Stimulated activated CD4-positive, alpha-beta T cell treated with anti-CD3 and anti-CD28 coated beads, TNF-alpha, amount 100 ng/mL, for 1 hour (primary cell): ENCODE results near the gene AEBP1.

Experiments
- DNase-seq, 3 donors: peaks; one replicate each; pipeline ENCODE4 v3.0.0-alpha.2; 2020; ENCODE audit warnings: low read depth in 3 of 3, low spot score in 1 of 3

AEBP1 gene

DNA sequence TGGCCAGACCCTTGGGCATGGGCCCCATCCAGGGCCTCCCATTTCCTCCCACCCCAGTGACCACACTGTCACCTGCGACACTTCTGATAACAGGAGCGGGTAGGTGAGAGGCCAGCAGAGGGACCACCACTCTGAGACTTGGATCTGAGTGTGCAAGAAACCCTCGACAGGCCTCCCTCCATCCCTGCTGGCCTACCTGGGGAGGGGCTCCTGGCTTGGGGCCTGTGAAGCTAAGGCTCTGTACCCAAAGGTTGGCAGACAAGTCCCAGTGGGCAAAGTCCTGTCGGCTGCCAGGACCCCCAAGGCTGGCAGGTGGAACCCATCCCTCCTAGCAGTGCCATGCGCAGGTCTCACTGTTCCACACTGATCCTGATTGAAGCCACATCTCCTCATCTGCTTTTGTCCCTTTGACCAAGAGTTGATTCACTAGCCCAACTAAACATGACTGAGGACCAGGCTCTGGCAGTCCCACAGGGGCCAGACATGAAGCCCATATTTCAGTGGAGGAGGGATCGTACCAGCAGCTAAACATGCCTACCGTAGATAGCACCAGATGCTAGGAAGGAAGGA lies 37.6 kb upstream of the AEBP1 start:
- DNase-seq, result no peak

DNA sequence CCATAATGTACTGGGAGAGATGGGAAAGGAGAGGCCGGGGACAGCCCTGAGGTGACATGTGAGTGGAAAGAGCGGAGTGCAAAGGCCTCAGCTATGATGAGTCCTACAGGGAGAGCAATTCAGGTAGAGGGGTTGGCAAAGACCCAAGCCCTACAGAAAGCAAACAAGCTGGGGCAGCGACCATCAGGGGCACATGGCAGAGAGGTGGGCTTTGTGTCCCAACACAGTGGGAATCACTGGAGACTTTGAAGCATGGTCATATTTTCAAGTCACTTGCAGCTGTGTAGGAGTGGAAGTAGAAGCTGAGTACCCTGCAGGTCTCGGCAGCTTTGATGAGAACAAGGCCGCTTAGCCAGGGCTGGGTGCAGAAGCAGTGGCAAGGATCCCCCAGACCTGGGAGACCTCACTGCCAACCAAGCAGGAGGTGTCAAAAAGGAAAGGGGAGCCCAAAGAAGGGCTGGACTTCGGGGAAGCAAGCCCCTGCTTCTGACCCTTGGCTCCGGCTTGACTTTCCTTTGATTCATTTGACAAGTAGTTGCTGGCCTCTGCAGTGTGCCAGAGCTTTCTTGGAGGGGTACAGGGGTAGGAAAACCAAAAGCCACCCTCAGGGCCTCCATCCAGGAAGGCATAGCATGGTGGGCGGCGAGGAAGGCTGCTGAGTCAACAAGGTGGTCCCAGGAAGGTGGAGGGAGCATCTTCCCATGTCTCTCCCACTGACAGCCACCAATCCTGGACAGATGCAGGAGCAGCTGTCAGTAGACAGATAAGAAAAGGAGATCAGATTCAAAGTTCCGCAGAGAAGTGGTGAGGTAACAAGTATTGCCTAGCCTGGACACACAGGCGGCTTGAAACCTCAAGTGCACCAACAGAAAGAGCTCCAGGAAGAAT lies 36.8 kb upstream of the AEBP1 start:
- DNase-seq, result no peak

DNA sequence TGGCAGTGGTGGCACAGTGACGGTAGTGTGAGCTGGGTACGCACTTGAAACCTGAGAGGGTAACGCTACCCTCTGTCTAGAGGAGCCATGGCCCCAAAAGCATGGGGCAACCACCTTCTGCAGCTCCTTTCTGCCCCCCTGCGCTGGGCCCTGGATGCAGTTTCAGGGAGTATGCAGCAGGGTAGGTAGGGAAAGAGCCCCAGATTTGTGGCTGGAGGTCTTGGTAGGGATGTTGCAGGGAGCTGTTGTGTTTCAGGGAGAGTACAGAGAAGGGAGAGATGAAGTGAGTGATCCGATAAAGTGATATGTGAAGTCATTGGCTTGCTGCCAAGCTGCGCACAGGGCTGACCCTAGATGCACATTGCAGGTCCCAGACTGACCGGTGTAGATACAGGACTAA lies 36.1 kb upstream of the AEBP1 start:
- no peak for DNase-seq

DNA sequence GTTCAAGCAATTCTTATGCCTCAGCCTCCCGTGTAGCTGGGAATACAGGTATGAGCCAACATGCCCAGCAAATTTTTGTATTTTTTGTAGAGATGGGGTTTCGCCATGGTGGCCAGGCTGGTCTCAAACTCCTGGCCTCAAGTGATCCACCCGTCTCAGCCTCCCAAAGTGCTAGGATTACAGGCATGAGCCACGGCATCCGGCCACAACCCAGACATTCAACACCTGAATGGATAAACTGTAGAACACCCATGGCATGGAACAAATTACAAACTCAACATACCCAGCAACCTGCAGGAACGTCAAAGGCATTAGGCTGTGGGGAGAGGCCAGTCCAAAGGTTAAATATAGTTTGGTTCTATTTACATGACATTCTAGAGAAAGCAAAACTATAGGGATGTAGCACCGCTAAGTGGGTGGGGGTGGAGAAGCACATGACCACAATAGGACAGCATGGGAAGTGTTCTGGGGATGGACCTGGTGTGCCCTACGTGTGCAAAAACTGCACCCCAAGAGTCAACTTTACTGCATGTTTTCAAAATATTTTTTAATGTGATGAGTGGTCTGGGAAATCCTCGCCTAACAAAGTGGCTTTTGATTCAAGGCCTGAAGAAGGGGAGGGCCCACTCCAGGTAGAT lies 32.3 kb upstream of the AEBP1 start:
- DNase-seq, result no peak

DNA sequence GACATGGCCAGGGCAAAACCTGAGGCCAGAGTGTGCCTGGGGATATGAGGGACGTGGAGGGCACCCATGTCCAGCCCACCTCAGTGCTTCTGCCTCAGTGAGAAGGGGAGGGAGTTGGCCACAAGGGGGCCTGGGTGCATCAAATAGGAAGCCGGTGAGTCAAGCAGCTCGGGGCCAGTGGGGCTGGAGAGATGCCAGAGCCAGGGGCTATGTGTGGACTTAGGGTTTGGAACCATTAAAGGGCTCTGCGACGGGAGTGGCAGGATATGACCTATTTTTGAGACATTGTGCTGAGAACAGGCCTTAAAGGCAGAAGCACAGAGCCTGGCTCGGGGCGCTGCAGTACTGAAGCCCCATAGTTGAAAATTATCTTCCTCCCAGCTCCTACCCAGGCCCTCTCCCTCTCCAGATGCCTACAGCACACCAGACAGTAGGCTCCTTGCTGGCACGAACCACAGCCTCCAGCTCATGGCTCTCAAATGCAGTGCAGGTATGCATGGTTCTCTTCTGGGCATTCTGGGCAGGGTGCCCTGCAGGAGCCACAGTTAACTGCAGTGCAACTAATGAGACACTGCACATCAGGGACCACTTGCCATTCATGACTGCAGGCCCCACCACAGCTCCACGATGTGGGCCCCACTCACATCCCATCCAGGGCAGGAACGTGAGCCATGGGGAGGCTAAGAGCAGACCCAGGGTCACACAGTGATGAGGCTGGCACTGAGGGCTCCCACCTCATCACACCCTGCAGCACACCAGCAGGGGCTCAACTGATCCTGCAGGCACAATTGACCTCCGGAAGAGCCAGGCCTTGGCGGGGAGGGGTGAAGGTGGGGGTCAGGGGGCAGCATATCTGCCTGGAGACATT lies 31.5 kb upstream of the AEBP1 start:
- no peak for DNase-seq

DNA sequence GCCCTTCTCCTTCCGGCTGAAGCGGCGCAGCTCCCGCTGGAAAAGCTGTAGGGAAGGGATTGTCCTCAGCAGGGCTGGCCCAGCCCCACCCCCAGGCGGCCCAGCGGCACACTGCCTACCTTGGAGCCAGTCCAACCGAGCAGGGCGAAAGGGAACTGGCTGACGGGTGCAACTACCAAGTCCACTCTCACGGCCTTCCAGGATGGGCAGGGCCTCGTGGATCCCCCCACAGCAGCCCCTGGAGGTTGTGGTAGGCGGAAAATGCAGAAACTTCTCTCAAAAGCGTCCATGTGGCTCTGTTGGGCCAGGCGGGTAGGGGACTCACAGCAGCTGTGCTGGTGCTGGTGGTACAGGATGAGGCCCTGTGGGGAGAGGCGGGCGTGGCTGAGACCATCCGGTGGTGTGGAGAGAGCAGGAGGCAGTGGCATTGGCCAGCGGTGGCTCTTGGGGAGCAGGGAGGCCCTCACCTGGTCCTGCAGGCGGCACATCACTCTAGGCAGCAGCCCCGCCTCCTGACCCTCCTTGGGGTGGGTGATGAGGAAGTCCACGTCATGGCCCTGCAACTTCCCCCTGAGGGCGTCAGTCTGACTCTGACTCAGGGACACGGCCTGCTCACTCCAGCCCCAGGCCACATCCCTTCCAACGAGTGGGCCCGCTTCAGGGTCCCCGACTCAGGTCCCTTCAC lies 30.3 kb upstream of the AEBP1 start:
- DNase-seq, result no peak

DNA sequence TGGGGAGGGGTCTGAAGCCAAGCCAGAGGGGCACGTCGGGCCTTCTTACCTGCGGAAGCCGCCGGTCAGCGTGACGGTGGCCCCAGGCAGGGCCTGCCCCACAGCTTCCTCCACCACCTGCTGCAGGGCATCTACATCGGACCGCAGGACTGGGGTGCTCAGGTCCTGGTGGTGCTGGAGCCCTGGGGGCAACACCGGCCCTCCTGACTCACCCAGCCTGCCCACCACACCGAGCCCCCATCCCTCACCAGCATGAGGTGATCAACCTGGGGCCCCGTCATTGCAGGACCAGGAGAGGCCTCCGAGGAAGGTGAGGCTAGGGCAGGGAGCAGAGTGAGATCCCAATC lies 29.8 kb upstream of the AEBP1 start:
- no peak for DNase-seq

DNA sequence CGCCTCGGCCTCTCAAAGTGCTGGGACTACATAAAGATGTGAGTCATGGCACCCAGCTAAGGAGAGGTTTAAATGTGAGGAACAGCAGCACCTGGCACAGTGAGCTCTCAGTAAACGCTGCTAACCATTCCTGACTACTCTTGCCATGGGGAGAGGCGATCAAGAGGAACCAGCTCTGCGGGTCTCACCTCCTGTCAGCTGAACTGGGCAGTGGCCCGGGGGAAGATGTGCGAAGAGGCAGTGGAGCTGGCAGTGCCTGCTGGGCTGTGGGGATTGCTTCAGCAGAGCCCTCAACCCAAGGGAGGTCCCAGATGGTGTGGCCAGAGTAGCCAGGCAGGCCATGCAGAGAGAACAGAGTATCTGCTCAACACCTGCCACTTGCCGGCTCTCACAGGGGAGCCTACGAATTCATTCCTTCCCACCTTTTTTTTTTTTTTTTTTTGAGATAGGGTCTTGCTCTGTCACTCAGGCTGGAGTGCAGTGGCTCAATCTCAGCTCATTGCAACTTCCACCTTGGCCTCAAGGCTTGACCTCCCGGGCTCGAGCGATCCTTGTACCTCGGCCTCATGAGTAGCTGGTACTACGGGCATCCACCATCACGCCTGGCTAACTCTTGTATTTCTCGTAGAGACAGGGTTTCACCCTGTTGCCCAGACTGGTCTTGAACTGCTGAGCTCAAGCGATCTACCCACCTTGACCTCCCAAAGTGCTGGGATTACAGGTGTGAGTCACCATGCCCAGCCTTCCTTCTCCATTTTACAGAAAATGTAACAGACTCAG lies 28.7 kb upstream of the AEBP1 start:
- DNase-seq, result no peak

DNA sequence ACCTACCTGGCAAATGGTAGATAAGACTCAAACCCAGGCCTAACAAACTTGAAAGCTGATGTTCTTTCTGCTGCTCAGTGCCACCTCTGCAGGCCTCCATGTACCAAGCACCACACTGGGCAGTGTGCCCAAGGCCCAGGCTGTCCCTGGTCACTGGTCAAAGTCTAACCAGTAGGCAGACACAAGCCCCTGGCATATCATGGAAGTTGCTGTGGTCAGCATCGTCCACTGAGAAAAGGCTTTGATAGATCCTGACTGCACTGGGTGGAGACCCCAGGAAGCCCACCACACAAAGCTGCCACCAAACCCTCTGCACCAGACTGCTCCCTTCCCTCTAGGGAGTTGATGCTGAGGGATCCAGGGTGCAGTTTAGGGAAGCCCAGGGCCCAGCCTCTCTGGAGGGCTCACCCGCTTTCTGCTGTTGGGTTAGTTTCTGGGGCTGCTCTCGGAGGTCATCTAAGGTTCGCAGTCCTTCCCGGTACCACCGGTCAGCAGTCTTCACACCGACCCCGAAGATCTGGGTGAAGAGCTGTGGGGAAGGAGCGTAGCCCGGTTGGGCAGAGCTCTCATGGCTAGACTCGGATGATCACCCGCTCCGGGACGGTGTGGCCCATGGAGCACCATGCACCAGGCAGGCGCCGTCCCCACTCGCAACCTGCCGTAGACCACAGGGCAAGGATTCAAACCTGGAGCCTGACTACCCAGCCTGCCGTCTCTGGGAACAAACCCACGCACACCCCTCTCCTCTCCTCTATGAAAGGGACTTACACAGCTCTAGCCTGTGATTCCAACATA lies 27.8 kb upstream of the AEBP1 start:
- DNase-seq, result no peak

DNA sequence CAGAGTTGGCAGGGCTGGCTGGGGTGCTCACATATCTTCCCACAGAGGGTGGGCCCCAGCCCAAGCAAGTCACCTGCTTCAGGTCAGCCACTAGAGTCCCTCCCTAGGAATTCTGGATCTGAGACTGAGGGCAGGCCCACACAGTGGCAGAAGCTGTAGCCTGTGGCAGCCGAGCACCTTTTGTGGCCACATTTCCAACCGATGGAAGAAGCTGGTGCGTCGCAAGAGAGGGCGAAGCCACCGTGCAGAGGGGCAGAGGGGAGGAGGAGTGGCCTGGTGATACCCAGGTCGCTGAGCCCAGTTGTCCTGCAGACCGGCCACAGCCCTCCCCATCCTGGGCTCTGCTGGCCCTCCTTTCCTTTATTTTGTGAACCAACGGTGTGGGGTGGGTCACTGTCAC lies 27.1 kb upstream of the AEBP1 start:
- no peak for DNase-seq

DNA sequence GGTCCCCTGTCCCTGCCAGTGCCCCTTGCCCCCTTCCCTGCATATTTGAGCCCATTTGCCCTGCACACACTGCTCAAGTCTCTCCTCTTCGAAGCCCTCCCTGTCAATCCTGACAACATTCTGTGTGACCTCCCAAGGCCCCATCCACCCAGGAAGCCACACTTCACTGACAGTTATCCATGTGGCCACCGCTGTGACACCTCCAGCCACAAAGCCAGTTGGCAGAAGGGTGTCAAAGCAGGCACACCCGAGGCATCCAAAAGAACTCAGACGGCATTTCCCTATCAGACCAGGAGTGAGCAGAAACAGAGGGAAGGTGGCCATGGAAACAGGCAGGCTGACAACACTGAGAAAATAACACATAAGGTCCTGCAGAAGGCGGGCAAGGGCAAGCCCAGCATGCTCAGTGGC lies 26.5 kb upstream of the AEBP1 start:
- DNase-seq, result no peak

DNA sequence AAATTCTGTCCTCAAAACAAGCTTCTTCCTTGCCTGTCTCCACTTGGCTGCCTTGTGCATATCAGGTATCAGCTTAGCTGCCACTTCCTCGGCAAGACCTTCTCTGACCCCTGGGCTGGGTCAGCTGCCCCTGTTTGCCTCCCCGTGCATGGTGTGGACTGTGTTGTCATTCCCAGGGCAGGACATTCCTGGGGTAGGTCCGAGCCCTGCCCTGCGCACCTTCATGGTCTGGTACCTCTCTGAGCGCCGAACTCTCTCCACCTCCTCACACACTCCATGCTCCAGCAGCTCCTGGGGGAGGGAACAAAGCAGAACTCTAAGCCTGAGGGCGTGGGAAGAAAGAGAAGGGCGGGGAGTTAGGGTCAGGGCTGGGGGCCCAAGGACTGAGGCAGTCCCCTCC lies 25.6 kb upstream of the AEBP1 start:
- no peak for DNase-seq

DNA sequence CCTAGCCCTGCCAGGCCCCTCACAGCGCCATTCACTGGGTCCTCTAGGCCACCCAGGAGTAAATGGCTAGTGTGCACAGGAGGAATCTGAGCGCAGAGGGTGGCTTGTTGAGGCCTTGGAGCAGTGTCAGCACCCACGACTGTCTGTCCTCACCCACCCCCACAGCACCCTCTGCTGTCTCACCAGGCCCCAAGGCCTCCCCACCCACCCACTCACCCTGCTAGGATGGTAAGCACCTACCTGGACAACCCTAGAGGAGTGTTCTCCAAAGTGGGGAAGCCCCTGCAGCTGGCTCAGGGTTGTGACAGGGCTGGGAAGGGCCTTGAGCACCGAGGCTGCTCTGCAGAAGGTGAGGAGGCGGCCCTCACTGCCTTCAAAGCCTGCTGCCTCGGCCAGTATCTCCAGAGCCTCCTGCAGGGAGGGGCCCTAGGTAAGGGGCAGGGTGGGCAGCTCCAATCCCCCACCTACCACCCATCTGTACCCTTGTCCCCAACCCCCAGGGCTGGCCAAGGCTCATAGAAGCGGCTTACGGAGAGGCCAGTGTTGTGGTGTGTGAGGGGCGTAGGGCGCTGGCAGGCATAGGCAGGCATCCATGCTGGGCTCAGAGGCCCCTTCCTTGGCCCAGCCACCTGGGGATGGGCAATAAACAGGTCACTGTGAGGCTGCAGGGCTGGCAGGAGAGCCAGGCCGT lies 24.7 kb upstream of the AEBP1 start:
- no peak for DNase-seq

DNA sequence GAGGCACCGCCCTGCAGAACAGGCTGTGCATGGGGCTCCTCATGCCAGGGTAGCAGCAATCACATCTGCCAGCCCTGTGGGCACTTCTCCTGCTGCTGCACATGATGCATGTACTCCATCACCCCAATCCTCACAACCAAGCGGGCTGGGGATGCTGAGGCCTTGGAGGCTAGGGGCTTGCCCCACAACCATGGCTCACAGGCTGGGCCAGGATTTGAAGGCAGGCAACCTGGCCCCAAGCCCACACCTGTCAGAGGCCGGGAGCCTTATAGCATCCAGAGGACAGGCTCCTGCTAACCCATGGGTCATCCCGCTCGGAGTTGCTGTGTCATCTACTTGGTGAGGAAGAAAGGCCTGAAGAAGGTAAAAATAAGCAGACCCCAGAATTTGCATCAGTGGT lies 24.0 kb upstream of the AEBP1 start:
- no peak for DNase-seq

DNA sequence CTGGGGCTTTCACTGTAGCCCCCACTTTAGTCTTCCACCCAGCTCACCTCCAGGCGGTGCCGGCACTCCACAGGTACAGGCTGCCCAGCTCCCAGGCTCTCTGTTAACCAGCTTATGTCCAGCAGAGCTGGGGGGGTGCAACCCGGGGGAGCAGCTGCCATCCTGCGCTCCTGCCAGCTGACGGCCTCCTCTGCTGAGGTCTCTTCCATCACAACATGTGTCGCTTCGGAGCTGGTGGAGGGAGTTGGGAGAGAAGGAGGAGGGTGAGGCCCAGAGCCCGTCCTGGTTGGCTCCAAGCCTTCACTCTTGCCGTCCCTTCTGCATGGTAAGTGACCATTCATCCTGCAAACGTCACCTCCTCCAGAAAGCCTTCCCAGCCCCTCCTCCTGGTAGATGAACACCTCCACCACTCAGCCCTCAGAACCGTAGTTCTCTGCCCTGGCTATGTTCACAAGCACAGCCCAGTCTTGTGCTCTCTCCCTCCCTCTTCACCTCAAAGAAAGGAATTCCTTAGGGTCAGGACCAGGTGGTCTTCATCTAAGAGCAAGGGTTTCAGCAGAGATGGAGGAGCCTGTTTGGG lies 23.4 kb upstream of the AEBP1 start:
- DNase-seq, result no peak

DNA sequence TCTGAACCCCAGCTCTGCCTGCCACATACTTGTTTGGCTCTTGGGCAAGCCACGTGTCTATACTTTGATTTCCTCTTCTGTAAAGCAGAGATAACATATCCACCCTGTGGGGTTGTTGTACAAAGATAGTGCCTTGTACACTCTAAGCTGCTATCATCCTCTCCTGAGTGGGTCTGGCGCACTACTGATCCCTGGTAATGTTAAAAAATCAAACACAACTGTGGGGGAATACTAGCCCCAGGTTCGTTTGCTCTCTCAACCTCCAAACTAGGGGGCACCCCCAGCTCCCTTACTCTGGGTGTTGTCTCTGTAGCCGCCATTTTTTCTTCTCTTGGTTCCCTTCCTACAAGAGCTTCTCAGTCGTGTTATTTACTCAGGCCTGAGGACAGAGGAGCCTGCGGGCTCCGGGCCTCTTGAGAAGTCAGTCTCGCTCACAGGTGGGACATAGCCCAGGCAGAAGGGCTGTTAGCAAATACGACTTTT lies 22.8 kb upstream of the AEBP1 start:
- no peak for DNase-seq

DNA sequence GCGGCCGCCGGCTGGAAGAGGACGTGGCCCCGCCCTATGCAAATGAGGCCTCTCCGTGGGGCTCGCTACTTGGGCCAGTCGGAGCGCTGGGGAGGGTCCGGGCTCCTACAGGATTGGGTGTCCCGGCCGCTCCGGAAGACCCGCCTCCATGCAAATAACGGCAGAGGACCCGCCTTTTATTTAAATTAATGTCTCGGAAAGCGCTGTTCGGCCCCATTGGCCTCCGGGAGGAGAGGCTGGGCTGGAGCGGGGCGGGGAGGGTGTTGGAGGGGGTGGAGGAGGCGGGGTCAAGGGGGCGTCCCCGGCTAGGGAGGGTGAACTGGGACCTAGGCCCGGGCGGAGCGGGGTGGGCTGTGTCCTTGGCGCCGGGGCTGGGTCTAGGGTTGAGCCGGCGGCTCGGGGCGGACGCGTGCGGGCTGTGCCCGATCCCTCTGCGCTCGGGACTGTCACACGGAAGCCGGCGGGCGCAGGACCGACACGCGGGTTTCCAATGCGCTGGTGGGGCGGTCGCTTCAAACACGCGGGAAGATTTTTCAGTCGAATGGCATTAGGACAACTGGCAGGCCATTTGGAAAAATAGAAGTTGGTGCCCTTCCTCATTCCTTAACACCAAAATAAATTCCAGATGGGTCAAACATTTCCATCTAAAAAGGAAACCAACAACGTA lies 21.5 kb upstream of the AEBP1 start:
- peak; percentile 90 to 96 (median 95) for DNase-seq

DNA sequence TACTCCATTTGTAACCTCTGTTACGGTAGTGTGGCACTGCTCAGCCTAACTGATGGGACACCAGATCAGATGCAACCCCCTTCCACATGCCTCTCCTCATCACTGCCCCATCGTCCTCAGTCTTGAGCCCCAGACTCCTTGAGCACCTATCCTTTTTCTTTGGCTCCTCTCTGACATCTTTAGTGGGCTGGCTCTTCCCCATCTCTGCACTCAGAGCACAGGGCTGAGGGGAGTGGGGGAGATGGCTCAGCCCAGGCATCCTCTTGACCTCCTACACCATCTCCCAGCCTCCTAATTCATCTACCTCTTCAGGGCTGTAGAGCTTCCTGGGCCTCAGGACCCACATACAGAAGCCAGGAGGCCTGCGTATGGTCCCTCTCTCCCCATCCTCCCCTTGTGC lies 20.3 kb upstream of the AEBP1 start:
- no peak for DNase-seq
